ENCODE data around the gene PDE12.
"Not testable (repeated sequence)": the region's sequence is repeated elsewhere in the genome, so short reads cannot be mapped to it uniquely, and the experiment has no call there.

PDE12 gene

DNA sequence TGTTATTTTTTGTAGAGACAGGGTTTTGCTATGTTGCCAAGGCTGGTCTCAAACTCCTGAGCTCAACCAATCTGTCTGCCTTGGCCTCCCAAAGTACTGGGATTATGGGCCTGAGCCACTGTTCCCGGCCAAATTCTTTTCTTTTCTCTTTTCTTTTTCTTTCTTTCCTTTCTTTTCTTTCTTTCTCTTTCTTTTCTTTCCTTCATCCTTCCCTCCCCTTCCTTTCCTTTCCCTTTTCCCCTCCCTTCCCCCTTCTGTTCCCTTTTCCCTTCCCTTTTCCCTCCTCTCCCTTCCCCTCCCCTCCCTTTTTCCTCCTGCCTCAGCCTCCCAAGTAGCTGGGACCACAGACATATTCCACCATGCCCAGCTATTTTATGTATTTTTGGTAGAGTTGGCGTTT lies 44.1 kb downstream of the PDE12 start:
- no peak for DNase-seq (ENCODE audit: low read depth, low spot score)
- H3K36me3 ChIP-seq (ENCODE audit: insufficient read depth, insufficient read length, low read length): peaks cover 23% of the 10 kb centered on the region
- no peaks in the 10 kb centered on the region for H3K9me3 ChIP-seq (ENCODE audit: insufficient read depth, low read length)
- TF ChIP-seq ZNF274 (IDR thresholded peaks at IDR 0.05; ENCODE audit: low read depth, low read length) (no peak), YY1 (IDR thresholded peaks at IDR 0.05; ENCODE audit: insufficient read depth, insufficient read length) (no peak)
- no peaks in the 10 kb centered on the region for H3K27me3 ChIP-seq (ENCODE audit: insufficient read depth, insufficient read length)
- no peaks in the 10 kb centered on the region for H3K4me1 ChIP-seq (ENCODE audit: insufficient read depth, insufficient read length)
- H3K4me3 ChIP-seq (ENCODE audit: insufficient read length, low read depth): no peak overlapping the region
- H3K9ac ChIP-seq (ENCODE audit: insufficient read length, low read depth): no peak overlapping the region

DNA sequence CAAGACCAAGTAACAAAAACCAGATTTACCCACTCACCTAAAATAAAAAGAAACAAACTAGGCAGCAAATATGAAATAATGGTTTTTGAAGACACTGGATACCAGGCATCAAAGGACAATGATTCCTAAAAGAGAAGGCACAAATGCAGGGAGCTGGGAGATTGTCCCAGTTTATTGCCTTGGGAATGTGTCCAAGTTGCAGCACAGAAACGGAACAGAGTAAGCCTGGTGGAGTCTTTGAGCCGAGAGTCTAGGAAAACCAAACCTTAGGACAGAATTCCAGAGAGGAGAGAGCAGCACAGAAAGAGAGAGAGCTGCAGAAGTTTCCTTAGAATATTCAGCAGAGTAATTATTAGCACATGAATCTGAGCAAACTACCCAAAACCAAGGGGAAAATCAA lies 48.9 kb downstream of the PDE12 start:
- H3K4me1 ChIP-seq (ENCODE audit: insufficient read depth, insufficient read length): no peaks in the 10 kb centered on the region
- TF ChIP-seq SUZ12 (IDR thresholded peaks at IDR 0.05; ENCODE audit: extremely low read depth, insufficient read depth, insufficient read length): no peak
- TF ChIP-seq ZNF274 (IDR thresholded peaks at IDR 0.05; ENCODE audit: low read depth, low read length): no peak
- no peak for TF ChIP-seq YY1 (IDR thresholded peaks at IDR 0.05; ENCODE audit: insufficient read depth, insufficient read length)
- DNase-seq (ENCODE audit: low read depth, low spot score): no peak
- peaks cover 9% of the 10 kb centered on the region; the same call in 1 of the 2 replicates for H3K9me3 ChIP-seq (ENCODE audit: insufficient read depth, low read length)
- H3K27me3 ChIP-seq (ENCODE audit: insufficient read depth, insufficient read length): no peaks in the 10 kb centered on the region
- H3K9ac ChIP-seq (ENCODE audit: insufficient read length, low read depth): no peak overlapping the region
- H3K36me3 ChIP-seq (ENCODE audit: insufficient read depth, insufficient read length, low read length): peaks cover 16% of the 10 kb centered on the region
- no peak overlapping the region for H3K4me3 ChIP-seq (ENCODE audit: insufficient read length, low read depth)

DNA sequence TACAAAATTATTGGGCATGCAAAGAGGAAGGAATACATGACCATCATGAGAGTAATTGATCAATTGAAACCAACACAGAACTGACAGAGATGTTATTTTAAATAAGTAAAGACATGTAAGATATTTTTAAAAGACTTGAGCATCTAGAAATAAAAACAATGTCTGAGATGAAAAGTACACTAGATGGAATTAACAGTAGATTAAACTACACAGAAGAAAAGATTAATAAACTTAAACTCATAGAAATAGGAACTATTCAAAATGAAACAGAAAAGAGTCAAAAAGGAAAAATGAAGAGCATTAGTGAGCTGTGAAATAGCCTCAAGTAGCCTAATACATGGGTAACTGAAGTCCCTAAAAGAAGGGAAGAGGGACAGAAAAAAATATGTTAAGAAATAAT lies 49.6 kb downstream of the PDE12 start:
- H3K36me3 ChIP-seq (ENCODE audit: insufficient read depth, insufficient read length, low read length): peaks cover 11% of the 10 kb centered on the region
- H3K9ac ChIP-seq (ENCODE audit: insufficient read length, low read depth): no peak overlapping the region
- DNase-seq (ENCODE audit: low read depth, low spot score): no peak
- TF ChIP-seq SUZ12 (IDR thresholded peaks at IDR 0.05; ENCODE audit: extremely low read depth, insufficient read depth, insufficient read length) (no peak), YY1 (IDR thresholded peaks at IDR 0.05; ENCODE audit: insufficient read depth, insufficient read length) (no peak), ZNF274 (IDR thresholded peaks at IDR 0.05; ENCODE audit: low read depth, low read length) (no peak)
- no peaks in the 10 kb centered on the region for H3K4me1 ChIP-seq (ENCODE audit: insufficient read depth, insufficient read length)
- H3K9me3 ChIP-seq (ENCODE audit: insufficient read depth, low read length): peaks cover 9% of the 10 kb centered on the region; the same call in 1 of the 2 replicates
- no peaks in the 10 kb centered on the region for H3K27me3 ChIP-seq (ENCODE audit: insufficient read depth, insufficient read length)
- H3K4me3 ChIP-seq (ENCODE audit: insufficient read length, low read depth): no peak overlapping the region

DNA sequence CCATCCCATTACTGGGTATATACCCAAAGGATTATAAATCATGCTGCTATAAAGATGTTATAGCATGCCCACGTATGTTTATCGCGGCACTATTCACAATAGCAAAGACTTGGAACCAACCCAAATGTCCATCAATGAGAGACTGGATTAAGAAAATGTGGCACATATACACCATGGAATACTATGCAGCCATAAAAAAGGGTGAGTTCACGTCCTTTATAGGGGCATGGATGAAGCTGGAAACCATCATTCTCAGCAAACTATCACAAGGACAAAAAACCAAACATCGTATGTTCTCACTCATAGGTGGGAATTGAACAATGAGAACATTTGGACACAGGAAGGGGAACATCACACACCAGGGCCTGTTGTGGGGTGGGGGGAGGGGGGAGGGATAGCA lies 55.8 kb downstream of the PDE12 start:
- not testable (repeated sequence) for DNase-seq (ENCODE audit: low read depth, low spot score); H3K36me3 ChIP-seq (ENCODE audit: insufficient read depth, insufficient read length, low read length); H3K4me3 ChIP-seq (ENCODE audit: insufficient read length, low read depth); H3K27me3 ChIP-seq (ENCODE audit: insufficient read depth, insufficient read length); H3K9me3 ChIP-seq (ENCODE audit: insufficient read depth, low read length); H3K4me1 ChIP-seq (ENCODE audit: insufficient read depth, insufficient read length); H3K9ac ChIP-seq (ENCODE audit: insufficient read length, low read depth)

DNA sequence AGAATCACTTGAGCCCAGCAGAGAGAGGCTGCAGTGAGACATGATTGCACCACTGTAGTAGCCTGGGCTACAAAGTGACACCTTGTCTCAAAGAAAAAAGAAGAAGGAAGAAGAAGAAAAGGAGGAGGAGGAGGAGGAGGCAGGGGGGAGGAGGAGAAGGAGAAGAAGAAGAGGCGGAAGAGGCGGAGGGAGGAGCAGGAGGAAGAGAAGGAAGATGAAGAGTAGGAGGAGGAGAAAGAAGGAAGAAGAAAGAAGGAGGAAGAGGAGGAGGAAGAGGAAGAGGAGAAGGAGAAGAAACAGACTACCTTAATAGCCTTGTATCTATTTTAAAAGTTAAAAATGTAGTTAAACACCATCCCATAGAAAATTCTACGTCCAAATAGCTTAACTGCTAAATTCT lies 60.2 kb downstream of the PDE12 start:
- TF ChIP-seq YY1 (IDR thresholded peaks at IDR 0.05; ENCODE audit: insufficient read depth, insufficient read length) (no peak), SUZ12 (IDR thresholded peaks at IDR 0.05; ENCODE audit: extremely low read depth, insufficient read depth, insufficient read length) (no peak), ZNF274 (IDR thresholded peaks at IDR 0.05; ENCODE audit: low read depth, low read length) (no peak)
- Histone ChIP-seq H3K9me3 (ENCODE audit: insufficient read depth, low read length) (no peaks in the 10 kb centered on the region), H3K36me3 (ENCODE audit: insufficient read depth, insufficient read length, low read length) (no peaks in the 10 kb centered on the region), H3K9ac (ENCODE audit: insufficient read length, low read depth) (no peak overlapping the region), H3K4me1 (ENCODE audit: insufficient read depth, insufficient read length) (no peaks in the 10 kb centered on the region), H3K4me3 (ENCODE audit: insufficient read length, low read depth) (no peak overlapping the region), H3K27me3 (ENCODE audit: insufficient read depth, insufficient read length) (no peaks in the 10 kb centered on the region)
- DNase-seq (ENCODE audit: low read depth, low spot score): no peak
